Adrenal gland (tissue), 5 donors: ENCODE data around the gene ITGA6.

Experiments used
- POLR2A ChIP-seq, 2 donors: fragments of 450-650 bp; IDR thresholded peaks; one replicate each; pipeline ENCODE4 v1.6.1; 2017; ENCODE audit warnings: antibody characterized with exemption in 2 of 2, mild to moderate bottlenecking in 2 of 2, moderate library complexity in 1 of 2
- TF ChIP-seq, protein P1 (sequence below), 6 experiments: fragments of 450-650 bp in 4 of 6; fragments of 200-600 bp in 2 of 6; sonication (generic) in 1 of 6; IDR thresholded peaks; 1 replicate in 5 of 6; 2 replicates in 1 of 6; pipeline versions ENCODE4 v1.5.1 to v1.8.0; 2016 to 2021; ENCODE audit warnings: antibody characterized with exemption in 6 of 6, mild to moderate bottlenecking in 2 of 6, moderate library complexity in 1 of 6
- donor health status: DM: no; HTN: no; CAD: no.

DNA sequence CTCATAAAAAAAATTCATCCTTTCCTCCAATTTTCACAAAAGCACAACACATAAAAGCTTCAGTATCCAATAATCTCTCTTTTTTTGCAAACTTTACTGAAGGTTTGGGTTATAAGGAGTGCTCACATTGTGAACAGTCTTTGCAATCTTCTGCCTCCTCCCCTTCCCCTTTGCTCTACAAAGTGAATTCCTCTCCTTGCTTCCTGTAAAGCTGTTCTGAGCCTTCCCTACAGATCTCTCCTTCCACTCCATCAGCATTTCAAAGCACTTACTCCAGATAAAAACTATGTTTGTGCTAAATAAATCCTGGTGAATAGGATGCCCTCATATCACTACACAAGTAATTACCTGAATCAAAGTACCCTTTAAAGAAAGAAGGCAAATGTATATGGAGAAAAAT, 123.9 kb downstream of the ITGA6 start:
- no peak for TF ChIP-seq POLR2A (IDR thresholded peaks at IDR 0.05)
- TF ChIP-seq, protein P1, sequence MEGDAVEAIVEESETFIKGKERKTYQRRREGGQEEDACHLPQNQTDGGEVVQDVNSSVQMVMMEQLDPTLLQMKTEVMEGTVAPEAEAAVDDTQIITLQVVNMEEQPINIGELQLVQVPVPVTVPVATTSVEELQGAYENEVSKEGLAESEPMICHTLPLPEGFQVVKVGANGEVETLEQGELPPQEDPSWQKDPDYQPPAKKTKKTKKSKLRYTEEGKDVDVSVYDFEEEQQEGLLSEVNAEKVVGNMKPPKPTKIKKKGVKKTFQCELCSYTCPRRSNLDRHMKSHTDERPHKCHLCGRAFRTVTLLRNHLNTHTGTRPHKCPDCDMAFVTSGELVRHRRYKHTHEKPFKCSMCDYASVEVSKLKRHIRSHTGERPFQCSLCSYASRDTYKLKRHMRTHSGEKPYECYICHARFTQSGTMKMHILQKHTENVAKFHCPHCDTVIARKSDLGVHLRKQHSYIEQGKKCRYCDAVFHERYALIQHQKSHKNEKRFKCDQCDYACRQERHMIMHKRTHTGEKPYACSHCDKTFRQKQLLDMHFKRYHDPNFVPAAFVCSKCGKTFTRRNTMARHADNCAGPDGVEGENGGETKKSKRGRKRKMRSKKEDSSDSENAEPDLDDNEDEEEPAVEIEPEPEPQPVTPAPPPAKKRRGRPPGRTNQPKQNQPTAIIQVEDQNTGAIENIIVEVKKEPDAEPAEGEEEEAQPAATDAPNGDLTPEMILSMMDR (IDR thresholded peaks at IDR 0.05): no peak
